GM21786 (cell line): ENCODE data around the gene ALG14.
"Not testable (repeated sequence)": the region's sequence is repeated elsewhere in the genome, so short reads cannot be mapped to it uniquely, and the experiment has no call there.

Experiments
- ATAC-seq: cut with Tn5 transposase; IDR thresholded peaks from one replicate; pipeline ENCODE4 v1.9.1; 2021; ENCODE audit not compliant: unreplicated experiment

Gene ALG14

DNA sequence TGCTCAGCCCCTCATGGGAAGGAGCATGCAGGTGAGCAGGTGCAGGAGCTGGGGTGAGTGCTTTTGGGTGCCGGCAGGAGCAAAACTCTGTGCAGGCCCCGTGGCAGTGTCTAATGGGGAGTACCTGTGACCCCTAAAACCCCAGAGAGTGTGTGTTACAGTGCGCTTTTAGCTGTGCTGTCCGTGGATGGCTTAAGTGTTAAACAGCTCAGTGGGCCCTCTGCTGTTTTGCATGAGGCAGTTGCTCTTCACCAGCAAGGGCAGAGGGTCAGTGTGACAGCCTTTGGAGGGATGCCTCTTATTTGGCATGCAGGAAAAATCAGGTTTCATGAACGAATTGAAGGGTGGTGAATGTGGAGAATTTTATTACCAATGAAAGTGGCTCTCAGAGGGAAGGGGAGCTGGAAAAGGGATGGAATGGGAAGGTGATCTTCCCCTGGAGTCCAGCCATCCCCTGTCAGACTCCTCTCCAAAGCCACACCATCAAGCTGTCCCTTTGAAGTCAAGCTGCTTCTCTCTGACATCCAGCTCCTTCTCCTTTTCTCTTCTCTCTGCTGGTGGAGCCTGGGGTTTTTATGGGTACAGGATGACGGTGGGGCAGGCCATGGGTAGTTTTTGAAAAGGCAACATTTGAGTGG is 17.0 kb upstream of the ALG14 start:
- no peak for ATAC-seq

DNA sequence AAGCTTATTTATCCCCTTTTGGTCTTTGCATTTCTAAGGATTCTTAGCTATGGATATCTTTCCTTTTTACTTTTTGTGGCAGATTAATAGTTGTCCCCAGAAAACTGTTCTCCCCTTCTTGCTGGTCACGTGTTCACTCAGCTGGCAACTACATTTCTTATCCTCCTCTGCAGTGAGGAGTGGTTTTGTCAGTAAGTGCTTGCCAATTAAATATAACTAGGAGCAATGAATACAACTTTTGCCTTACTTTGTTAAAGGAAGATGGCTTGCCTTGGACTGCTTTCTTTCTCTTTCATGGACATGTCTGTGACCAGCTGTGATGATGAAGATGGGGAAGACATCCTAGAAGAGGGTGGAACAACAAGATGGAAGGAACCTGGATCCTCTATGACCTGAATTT is 15.6 kb upstream of the ALG14 start:
- ATAC-seq, result no peak

DNA sequence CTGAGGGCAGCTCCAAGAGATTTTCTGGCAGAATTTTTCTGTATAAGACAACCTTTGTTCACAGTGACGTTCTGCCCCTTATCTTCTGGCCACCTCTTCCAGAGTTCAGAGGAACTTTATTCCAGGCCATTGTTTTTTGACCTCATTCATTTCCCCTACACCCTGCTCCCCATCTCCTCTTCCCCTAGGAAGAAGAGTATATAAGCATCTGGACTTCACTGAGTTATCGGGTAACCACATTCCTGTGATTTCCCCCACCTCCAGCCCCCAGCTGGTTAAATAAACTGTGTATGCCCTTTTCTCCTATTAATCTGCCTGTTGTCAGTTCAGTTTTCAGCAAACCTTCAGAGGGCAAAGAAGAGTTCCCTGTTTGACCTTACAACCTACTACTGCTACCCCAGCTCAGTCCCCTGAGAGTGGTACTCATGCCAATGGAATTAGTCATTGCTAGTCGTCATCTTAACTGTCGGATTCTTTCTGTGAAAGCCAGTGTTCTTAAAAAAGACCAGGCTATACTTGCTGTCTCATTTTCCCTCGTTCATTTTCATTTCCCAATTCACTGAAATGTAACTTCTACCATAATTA is 14.3 kb upstream of the ALG14 start:
- ATAC-seq, result peak; percentile 70

DNA sequence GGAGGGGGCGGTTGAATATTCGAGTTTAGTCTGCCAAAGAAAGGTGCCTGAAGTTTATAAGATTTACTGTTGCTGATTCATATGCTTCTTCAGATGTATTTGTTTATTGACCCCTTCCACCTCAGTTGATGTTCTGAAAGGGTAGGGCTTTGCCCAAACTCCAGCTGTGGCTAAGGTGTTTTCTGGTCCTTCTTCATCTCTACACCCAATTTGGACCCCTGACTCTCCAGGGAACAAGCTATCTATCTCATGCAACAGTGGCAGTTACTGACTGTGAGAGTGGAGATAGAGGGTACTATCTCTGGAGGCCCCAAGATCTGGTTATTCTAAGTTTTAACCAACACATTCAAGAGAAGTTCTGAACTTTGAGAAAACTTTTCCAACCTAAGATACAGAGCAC is 12.6 kb upstream of the ALG14 start:
- no peak for ATAC-seq

DNA sequence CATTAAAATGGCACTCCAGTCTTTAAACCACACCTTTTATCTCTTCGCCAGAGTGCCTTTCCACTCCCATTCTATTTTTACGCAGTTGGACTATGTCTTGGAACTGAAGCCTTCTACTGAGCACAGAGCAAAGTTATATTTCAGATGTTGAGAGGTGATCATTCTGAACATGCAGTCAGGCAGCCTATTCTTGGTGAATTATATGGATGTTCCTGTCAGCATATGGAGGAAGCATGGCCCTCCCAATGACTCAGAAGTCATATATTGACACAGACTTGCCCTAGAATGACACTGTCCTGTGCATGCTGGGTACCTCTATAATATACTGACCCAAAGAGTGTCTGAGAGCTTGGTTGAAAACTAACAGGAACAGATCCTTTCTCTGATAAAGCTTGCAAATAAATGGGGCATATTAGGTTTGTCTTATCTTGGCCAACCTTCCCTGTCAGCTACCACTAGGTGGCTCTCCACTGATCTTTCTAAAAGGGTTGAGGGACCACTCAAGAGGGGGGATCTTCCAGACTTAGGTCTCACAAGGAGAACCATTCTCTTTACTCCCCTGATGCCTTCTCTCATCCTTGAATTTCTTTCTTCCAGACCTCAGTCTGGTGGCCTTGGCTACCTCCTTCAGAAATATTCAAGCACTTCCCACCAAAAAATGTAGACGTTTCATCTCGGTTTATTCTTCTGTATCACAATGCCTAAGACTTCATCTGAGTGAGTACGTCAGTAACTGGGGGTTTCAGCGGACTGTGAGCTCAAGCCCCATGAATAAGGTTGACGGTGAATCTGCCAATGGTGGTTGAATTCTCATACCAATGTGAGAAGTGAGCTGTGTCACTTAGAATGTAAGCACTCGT is 11.8 kb upstream of the ALG14 start:
- ATAC-seq, result peak; percentile 73

DNA sequence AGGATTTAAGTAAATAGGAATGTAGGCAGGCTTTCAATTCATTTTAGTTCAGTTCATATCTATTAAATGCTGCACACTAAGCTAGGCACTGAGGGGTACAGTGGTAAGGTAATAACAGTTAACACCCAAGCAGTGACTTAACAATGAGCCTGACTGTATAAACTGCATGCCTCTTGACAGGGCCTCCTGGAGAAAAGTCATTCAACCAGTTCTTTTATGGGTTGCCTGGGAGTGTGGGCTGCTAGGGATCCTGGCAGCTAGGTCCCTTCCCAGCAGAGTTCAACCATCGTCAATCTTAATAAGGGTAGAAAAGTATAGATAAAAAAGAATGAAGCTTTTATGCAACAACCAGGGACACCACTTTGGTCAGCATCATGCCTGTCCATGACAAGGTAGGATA is 8.1 kb upstream of the ALG14 start:
- no peak for ATAC-seq

DNA sequence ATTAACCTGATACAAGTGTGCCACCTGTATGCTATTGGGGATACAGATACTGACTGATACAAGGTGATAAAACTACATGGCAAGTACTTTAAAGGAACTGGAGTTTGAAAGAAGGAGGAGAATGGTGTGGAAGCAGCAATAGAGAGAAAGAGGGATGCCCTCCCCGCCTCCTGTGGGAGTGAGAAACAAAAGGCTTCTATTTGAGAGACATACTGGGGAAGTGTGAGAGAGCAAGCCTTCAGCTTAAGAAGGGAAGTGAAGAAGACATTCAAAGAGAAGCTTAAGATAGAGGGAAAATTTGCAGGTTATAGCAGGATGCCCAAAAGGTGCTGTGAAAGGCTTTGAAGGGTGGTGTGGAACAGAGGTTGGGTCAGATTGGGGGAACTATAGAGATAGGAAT is 7.7 kb upstream of the ALG14 start:
- no peak for ATAC-seq

DNA sequence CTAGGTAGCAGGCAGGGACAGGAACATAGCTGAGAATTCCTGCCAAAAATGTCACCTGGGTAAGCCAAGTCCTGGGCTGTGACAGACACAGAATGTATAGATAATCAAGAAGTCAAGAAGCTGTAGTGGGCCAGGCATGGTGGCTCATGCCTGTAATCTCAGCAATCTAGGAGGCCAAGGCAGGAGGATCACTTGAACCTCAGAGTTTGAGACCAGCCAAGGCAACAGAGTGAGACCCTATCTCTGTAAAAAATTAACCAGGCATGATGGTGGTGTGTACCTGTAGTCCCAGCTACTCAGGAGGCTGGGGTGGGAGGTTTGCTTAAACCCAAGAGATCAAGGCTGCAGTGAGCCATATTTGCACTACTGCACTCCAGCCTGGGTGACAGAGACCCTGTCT is 3.3 kb upstream of the ALG14 start:
- ATAC-seq, result no peak

DNA sequence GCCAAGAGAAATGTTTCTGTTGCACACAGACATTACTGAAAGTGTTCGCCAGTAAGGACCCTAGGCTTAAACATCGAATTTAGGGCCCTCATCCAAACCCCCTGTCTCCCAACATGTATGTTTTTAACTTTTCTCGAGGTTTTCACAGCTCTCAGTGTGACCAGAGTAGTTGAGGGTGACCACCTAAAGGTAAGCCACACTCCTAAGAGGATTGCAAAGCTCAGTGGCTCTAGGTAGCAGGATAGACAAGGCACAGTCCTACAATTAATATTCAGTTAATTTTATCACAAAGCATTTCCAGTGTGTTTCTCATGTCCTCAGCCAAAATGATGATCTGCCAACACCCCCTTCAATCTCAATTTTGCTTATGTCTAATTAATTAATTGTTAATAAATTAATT is 695 bp upstream of the ALG14 start:
- ATAC-seq, result no peak

DNA sequence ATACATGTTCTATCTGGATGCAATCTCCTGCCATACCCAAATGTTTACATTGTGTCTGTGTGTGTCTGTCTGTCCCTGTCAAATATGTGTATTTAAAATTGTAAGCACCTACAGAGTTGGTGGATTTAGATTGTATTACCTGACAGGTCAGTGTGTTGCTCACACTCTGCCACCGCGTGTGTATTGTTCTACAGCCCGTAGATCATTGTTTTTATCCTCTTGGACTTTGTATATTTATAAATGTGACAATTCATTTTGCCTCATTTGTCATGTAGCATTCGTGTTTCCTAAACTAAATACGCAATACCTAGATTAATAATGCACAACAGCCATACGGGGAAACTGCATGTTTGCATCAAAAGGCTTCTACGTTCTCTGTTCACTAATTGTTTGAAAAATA is 634 bp downstream of the ALG14 start:
- no peak for ATAC-seq

DNA sequence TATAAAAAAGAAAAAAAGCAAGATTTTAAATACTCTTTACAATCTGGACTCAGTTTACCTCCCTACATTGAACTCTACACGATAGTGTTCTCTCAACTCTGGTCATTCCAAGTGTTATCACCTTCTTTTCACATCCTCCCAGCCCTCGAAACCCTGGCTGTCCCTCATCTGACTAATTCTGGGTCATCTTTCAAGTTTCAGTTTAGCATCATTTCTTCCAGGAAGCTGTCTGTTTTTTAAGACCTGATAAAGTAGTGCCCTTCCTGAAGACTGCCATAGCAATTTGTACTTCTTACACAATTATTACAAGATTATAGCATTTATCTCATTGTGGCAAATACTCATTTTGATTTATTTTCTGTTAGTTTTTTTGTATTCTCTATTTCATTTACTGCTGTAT is 1.2 kb downstream of the ALG14 start:
- ATAC-seq, result no peak

DNA sequence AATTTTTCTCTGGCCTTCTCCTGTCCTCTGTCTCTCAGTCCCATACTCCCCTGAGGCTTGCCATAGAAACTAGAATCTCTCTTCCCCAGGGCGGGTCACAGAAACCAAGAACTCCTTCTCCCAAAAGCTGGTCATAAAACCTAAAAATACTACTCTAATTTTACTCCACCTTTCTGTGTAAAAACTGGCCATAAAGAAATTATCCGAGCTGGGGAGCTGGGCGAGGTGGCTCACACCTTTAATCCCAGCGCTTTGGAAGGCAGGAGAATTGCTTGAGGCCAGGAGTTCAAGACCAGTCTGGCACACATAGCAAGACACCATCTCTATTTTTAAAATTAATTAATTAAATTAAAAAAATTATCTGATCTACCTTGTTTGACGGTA is 3.0 kb downstream of the ALG14 start:
- no peak for ATAC-seq

DNA sequence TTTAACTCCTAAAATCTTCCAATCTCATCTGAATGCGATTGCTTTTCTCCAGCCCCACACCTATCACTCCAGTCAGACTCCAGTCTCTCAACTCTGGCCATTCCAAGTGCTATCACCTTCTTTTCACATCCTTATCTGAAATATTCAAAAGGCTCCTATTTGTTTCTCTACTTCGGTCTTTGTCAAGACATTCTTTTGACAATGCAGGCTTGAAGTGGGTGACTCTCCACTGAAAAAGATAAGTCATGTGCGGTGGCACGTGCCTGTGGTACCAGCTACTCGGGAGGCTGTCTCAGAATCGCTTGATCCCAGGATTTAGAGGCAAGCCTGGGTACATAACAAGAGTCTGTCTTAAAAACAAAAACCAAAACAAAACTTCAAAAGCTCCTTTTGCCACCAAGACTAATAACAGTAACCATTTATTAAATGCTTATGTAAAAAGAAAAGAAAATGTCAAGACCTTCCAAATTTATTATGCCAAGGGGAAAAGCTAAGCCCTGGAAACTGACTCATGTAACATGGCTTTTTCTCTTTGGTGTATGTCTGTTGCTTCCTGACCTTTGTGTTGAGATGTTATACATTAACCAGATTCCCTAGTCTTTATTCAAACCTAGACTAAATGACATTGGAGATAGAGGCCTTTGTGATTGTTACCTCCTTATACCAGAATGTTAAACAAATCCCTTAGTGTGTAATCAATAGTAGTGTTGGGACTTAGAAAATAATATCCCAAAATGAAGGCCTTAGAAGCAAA is 3.6 kb downstream of the ALG14 start:
- no peak for ATAC-seq

DNA sequence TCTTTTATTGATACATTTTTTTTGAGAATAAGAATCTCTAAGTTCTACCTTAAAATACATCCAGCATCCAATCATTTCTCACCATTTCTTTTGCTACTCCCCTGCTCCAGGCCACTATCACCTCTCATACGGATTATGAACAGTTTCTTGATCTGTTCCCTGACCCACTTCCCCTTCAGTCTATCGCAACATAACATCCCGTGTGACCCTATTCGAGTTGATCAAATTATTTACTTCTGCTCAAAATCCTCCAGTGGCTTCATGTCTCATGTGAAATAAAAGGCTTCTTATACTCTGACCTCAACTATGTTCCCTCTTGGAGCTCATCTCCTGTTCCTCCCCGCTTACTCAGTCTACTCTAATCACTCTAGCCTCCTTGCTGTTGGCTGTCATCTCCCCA is 5.2 kb downstream of the ALG14 start:
- no peak for ATAC-seq

DNA sequence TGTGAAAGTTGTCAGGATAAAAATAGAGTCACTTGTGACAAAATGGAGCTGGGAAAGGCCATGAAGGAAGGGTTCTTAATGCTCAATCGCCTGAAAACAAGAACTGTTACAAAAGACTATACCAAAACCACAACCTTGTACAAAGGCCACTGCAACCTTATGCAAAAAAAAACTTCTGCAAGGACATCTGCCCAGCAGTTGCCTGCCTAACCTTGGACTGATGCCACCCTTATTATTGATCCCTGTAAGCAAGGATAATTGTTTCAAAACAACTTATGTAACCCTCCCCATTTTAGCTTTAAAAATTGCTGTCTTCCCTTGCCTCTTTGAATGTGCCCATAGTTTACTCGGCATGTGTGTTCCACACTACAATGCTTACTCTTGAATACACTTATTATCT is 5.7 kb downstream of the ALG14 start:
- peak; percentile 55 for ATAC-seq

DNA sequence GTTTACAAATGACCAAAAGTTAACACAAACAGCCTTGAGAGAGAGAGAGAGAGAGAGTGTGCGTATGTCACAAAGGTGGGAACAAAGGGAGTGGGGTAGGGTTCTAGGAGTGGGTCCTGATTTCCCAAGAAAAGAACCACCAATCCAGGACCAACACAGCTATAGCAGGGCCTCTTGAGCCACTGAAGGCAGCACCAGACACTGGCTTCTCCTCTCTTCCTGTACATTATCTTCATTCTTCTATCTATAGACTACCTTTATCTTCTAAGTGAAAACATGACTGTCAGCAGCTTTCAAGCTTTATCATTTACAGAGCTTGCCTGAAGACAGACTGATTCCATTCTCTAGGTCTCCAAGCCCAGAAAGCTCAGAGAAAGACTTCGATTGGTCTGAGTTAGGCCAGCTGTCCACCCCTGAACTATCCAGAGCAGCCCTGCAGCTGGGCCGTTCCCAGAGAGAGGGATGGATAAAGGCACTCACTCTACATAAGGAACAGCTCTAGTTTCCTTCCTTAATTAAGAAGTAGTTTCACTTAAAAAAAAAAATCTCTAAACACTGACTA is 11.2 kb downstream of the ALG14 start:
- ATAC-seq, result no peak

DNA sequence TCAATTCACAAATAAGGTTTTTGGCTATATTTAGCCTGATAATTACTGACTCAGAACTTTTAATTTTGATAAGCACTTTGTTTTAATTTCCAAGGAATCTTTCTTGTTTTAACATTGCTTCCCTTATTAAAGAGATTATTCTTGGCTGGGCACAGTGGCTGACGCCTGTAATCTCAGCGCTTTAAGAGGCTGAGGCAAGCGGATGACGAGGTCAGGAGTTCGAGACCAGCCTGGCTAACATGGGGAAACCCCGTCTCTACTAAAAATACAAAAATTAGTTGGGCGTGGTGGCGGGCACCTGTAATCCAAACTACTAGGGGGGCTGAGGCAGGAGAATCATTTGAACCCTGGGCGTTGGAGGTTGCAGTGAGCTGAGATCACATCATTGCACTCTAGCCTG is 13.8 kb downstream of the ALG14 start:
- ATAC-seq, result no peak

DNA sequence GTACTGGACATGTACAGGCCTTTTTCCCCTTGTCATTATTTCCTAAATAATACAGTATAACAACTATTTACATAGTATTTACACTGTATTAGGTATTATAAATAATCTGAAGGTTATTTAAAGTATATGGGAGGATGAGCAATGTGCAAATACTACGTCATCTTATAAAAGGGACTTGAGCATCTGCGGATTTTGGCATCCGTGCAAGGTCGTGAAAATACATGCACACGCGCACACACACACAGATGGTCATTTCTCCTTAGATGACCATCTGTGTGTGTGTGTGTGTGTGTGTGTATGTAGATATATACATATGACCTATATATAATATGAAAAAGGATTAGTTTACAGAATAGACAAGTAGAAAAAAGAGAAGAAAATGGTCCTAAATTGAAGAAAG is 15.4 kb downstream of the ALG14 start:
- no peak for ATAC-seq

DNA sequence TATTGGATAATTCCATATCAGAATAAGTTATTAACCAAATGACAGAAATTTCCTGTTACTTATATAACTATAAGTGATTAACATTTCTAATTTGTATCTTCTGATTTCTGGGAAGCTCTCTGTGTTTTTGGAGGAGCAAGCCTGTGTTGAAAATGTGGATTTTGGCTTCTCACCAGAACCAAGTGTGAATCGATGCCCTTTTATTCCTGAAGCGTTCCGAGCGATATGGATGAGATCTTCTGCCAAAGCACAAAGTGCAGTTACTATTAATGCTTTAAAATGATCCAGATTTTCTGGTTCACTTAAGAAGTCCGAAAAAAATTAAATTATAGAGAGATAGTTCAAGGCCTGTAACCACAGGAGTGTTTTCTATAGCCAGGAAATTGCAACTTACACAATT is 22.8 kb downstream of the ALG14 start:
- ATAC-seq, result no peak

DNA sequence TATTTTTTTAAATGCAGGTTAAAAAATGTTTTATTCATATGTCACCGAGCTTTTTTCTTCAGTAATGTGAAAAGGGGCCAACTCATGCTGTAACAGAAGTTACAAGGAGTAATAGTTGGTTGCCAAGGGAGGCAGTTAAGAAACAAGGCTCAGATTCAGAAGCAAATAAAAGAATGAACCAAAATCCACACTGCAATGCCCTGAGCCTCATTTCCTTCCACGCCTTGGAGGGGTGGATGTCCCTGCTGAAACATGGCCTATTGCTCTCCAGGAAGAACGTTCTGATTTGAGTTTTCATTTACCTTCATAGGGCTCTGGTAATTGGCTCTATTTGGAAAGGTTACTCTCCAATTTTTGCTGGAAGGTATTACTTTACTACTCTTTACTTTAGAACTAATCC is 24.4 kb downstream of the ALG14 start:
- no peak for ATAC-seq

DNA sequence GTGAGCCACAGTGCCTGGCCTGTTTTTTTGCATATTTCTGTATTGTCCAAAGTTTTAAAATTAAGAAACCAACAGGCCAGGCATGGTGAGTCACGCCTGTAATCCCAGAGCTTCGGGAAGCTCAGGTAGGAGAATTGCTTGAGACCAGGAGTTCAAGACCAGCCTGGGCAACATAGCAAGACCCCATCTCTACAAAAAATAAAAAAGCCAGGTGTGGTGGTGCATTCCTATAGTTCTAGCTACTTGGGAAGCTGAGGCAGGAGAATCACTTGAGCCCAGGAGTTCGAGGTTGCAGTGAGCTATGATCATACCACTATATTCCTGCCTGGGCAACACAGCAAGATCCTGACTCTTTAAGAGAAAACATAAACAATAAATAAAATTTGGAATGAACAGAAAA is 25.1 kb downstream of the ALG14 start:
- ATAC-seq, result not testable (repeated sequence)
